GM12874 (cell line): ENCODE measurements around the gene HIP1.

ENCODE experiments used
- CTCF ChIP-seq: IDR thresholded peaks from 2 replicates; pipeline ENCODE4 v1.5.1; 2011; ENCODE audit warnings: low read depth, mild to moderate bottlenecking, control low read depth, low read length, moderate library complexity; ENCODE audit not compliant: insufficient read depth

HIP1 gene

GRCh38 chr7:75699993-75700392 is 38.7 kb downstream of the HIP1 start:
- TF ChIP-seq CTCF, result no peak

GRCh38 chr7:75698358-75698757 is 40.4 kb downstream of the HIP1 start:
- no peak for TF ChIP-seq CTCF

GRCh38 chr7:75696263-75697037 is 42.3 kb downstream of the HIP1 start:
- no peak for TF ChIP-seq CTCF

- TF ChIP-seq CTCF, result no peak
Observed at GRCh38 chr7:75694638-75695399, 43.9 kb downstream of the HIP1 start.

- TF ChIP-seq CTCF, result no peak
Observed at GRCh38 chr7:75691793-75692543, 46.8 kb downstream of the HIP1 start.

- TF ChIP-seq CTCF, result no peak
Observed at GRCh38 chr7:75690121-75690523, 48.6 kb downstream of the HIP1 start.
